ENCODE results near the gene ABTB2.

DNA sequence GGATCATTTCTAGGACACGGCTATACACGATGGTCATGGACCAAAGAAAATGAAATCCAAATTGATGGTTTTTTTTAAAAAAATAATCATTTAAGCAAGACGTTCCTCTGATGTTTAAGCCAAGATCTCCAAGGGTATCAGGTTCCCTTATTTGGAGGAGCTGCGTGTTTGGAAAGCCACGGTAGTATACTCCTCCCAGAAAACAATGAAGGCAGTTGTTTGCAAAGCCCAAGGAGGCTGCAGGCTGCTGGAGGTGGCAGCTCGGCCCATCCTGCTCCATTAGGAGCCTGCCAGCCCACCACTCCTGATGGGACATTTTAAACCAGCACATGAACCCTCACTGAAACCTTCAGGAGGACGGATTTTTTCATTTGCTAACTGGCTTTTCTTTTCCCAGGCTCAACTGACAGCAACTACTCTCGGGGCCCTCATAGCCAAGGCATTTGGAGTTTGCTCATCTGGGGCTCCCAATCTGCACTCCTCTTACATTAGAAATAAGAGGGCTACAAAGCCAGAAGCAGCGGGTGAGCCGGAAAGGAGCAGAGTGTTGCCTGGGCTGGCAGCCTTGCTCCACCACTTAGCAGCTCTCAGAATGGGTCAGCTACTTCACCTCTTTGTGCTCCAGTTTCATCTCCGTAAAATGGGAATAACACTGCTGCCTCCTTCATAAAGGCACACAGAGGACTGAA is 58.4 kb downstream of the ABTB2 start:
- no peak for TF ChIP-seq CTCF (IDR thresholded peaks at IDR 0.05; ENCODE audit: poor library complexity)
- TF ChIP-seq EZH2phosphoT487 (IDR thresholded peaks at IDR 0.05; ENCODE audit: low read depth, severe bottlenecking, unreplicated experiment): no peak
- TF ChIP-seq EZH2 (IDR thresholded peaks at IDR 0.05; ENCODE audit: borderline replicate concordance): no peak
